Measurements from ENCODE around the gene DRC7. TPM values are rescaled to one million over a fixed set of nuclear protein-coding genes. Genes with fewer than 3 reads are reported as not detected.

DRC7 gene
- polyA plus RNA-seq, 1 donor (not counting 4 experiments of a cell fraction or from before 2014, with no cell fraction given): not detected

- no peaks in the 10 kb centered on the region for H4K20me1 ChIP-seq (ENCODE audit: control insufficient read depth, extremely low read depth, insufficient read depth, low read length)
- no peak overlapping the region for H3K4me3 ChIP-seq (ENCODE audit: control insufficient read depth in 2 of 3, extremely low read depth in 1 of 3, insufficient read depth in 2 of 3, low read depth in 1 of 3, low read length in 3 of 3)
- H3K79me2 ChIP-seq (ENCODE audit: control insufficient read depth, insufficient read depth, low read length): no peaks in the 10 kb centered on the region
- no peak overlapping the region for H3K9ac ChIP-seq (ENCODE audit: control insufficient read depth, extremely low read depth, insufficient read depth, low read length)
- H3K36me3 ChIP-seq (ENCODE audit: control insufficient read depth in 2 of 2, extremely low read depth in 1 of 2, insufficient read depth in 2 of 2, low read length in 2 of 2): no peaks in the 10 kb centered on the region
- no peak overlapping the region for H3K4me2 ChIP-seq (ENCODE audit: control insufficient read depth, extremely low read depth, insufficient read depth, low read depth, low read length)
- H3K9me3 ChIP-seq (ENCODE audit: control insufficient read depth, low read depth, low read length): no peaks in the 10 kb centered on the region
- H3K9me1 ChIP-seq (ENCODE audit: control insufficient read depth, extremely low read depth, insufficient read depth, low read length): no peaks in the 10 kb centered on the region
- DNase-seq (ENCODE audit: low read depth, low spot score) (no peak), FAIRE-seq (no peak)
- no peak overlapping the region for H3K27ac ChIP-seq (ENCODE audit: control insufficient read depth, insufficient read depth, low read length)
- H2AFZ ChIP-seq (ENCODE audit: control insufficient read depth, low read length): no peak overlapping the region
- no peaks in the 10 kb centered on the region for H3K27me3 ChIP-seq (ENCODE audit: control insufficient read depth, extremely low read depth, insufficient read depth, low read length)
- TF ChIP-seq CTCF (optimal IDR thresholded peaks at IDR 0.05 in 1 of 3, IDR thresholded peaks at IDR 0.05 in 1 of 3, conservative IDR thresholded peaks at IDR 0.05 in 1 of 3; ENCODE audit: extremely low read depth in 1 of 3, insufficient read depth in 2 of 3, low read length in 3 of 3): no peak
- no peak for TF ChIP-seq EZH2 (IDR thresholded peaks at IDR 0.05; ENCODE audit: low read length)
- dilution Hi-C loops (cut with MboI; ENCODE audit: extremely low pct_ligation_motif_present, low sequenced_read_pairs): no loop called here
- no peaks in the 10 kb centered on the region for H3K4me1 ChIP-seq (ENCODE audit: control insufficient read depth, extremely low read depth, insufficient read depth, low read length)
Measured at GRCh38 chr16:57695680-57696069, 1.1 kb downstream of the DRC7 start.

- dilution Hi-C loops (cut with MboI; ENCODE audit: extremely low pct_ligation_motif_present, low sequenced_read_pairs): no loop called here
- no peaks in the 10 kb centered on the region for H3K9me1 ChIP-seq (ENCODE audit: control insufficient read depth, extremely low read depth, insufficient read depth, low read length)
Measured at GRCh38 chr16:57696240-57696639, 1.6 kb downstream of the DRC7 start.

More at GRCh38 chr16:57696240-57696639, 1.6 kb downstream of the DRC7 start:
- FAIRE-seq (no peak), DNase-seq (ENCODE audit: low read depth, low spot score) (no peak)
- no peak overlapping the region for H2AFZ ChIP-seq (ENCODE audit: control insufficient read depth, low read length)
- H3K27me3 ChIP-seq (ENCODE audit: control insufficient read depth, extremely low read depth, insufficient read depth, low read length): no peaks in the 10 kb centered on the region
- H3K4me2 ChIP-seq (ENCODE audit: control insufficient read depth, extremely low read depth, insufficient read depth, low read depth, low read length): no peak overlapping the region
- no peaks in the 10 kb centered on the region for H3K4me1 ChIP-seq (ENCODE audit: control insufficient read depth, extremely low read depth, insufficient read depth, low read length)
- no peak overlapping the region for H3K27ac ChIP-seq (ENCODE audit: control insufficient read depth, insufficient read depth, low read length)
- H3K4me3 ChIP-seq (ENCODE audit: control insufficient read depth in 2 of 3, extremely low read depth in 1 of 3, insufficient read depth in 2 of 3, low read depth in 1 of 3, low read length in 3 of 3): no peak overlapping the region
- H3K36me3 ChIP-seq (ENCODE audit: control insufficient read depth in 2 of 2, extremely low read depth in 1 of 2, insufficient read depth in 2 of 2, low read length in 2 of 2): no peaks in the 10 kb centered on the region
- no peaks in the 10 kb centered on the region for H3K79me2 ChIP-seq (ENCODE audit: control insufficient read depth, insufficient read depth, low read length)
- TF ChIP-seq CTCF (optimal IDR thresholded peaks at IDR 0.05 in 1 of 3, IDR thresholded peaks at IDR 0.05 in 1 of 3, conservative IDR thresholded peaks at IDR 0.05 in 1 of 3; ENCODE audit: extremely low read depth in 1 of 3, insufficient read depth in 2 of 3, low read length in 3 of 3) (no peak), EZH2 (IDR thresholded peaks at IDR 0.05; ENCODE audit: low read length) (no peak)
- H3K9me3 ChIP-seq (ENCODE audit: control insufficient read depth, low read depth, low read length): no peaks in the 10 kb centered on the region
- H3K9ac ChIP-seq (ENCODE audit: control insufficient read depth, extremely low read depth, insufficient read depth, low read length): no peak overlapping the region
- H4K20me1 ChIP-seq (ENCODE audit: control insufficient read depth, extremely low read depth, insufficient read depth, low read length): no peaks in the 10 kb centered on the region

Measured in keratinocyte (primary cell).